Stomach (tissue), 9 donors: ENCODE results near the gene FCAMR. TPM values are rescaled to one million over a fixed set of nuclear protein-coding genes. Genes with fewer than 3 reads are reported as not detected.
A peak's percentile ranks its signal among the peaks of the same experiment; 100 is the strongest.

Source experiments
- DNase-seq, 2 donors: peaks; one replicate each; pipeline versions ENCODE4 v3.0.0 to v3.0.0-alpha.2; 2013 to 2019
- H3K27ac ChIP-seq, 5 donors: fragments of 200-600 bp in 4 of 5; sonication (generic) in 4 of 5; one replicate each; pipeline ENCODE4 v1.5.1; 2013 to 2019; ENCODE audit warnings: mild to moderate bottlenecking in 1 of 5, moderate library complexity in 1 of 5
- H3K27me3 ChIP-seq, 3 donors: fragments of 200-600 bp; sonication (generic); one replicate each; pipeline ENCODE4 v1.5.1; 2017 to 2019; ENCODE audit warnings: mixed run types in 1 of 3
- H3K36me3 ChIP-seq, 4 donors: fragments of 200-600 bp; sonication (generic); 1 replicate in 3 of 4; 2 replicates in 1 of 4; pipeline ENCODE4 v1.5.1; 2016 to 2019
- H3K4me1 ChIP-seq, 4 donors: fragments of 200-600 bp; sonication (generic); one replicate each; pipeline ENCODE4 v1.5.1; 2016 to 2019
- H3K4me3 ChIP-seq, 4 donors: fragments of 200-600 bp; sonication (generic) in 3 of 4; one replicate each; pipeline ENCODE4 v1.5.1; 2016 to 2019; ENCODE audit warnings: mild to moderate bottlenecking in 1 of 4
- H3K9me3 ChIP-seq, 4 donors: fragments of 200-600 bp; sonication (generic); one replicate each; pipeline ENCODE4 v1.5.1; 2016 to 2019
- CTCF ChIP-seq, 7 experiments: fragments of 450-650 bp in 4 of 7; fragments of 200-600 bp in 3 of 7; sonication (generic) in 3 of 7; IDR thresholded peaks; one replicate each; pipeline ENCODE4 v1.5.1; 2016 to 2019; ENCODE audit warnings: antibody characterized with exemption in 7 of 7, control low read depth in 2 of 7, mild to moderate bottlenecking in 1 of 7
- EP300 ChIP-seq: sonication (generic); formaldehyde crosslinking; IDR thresholded peaks from one replicate; pipeline ENCODE4 v1.6.1; 2017; ENCODE audit warnings: antibody characterized with exemption
- POLR2A ChIP-seq, 4 donors: fragments of 450-650 bp; IDR thresholded peaks; one replicate each; pipeline ENCODE4 v1.6.1; 2016; ENCODE audit warnings: antibody characterized with exemption in 4 of 4, control low read depth in 2 of 4, mild to moderate bottlenecking in 1 of 4, moderate library complexity in 1 of 4
- POLR2AphosphoS5 ChIP-seq, 3 donors: sonication (generic); formaldehyde crosslinking; IDR thresholded peaks; one replicate each; pipeline ENCODE4 v1.6.1; 2016; ENCODE audit warnings: antibody characterized with exemption in 3 of 3
- WGBS, 5 donors: extraction: QIAGEN DNeasy Blood & Tissue Kit in 3 of 5; methylation state at CpG; one replicate each; pipeline versions ENCODE4 v1.1.5 to v1.1.7; 2013 to 2018; 5-methylcytosine and 5-hydroxymethylcytosine counted together
- intact Hi-C: fragments of 100-400 bp; cut with DNase I; formaldehyde crosslinking; loops from one replicate; pipeline ENCODE4 v1.15.1; 2023; ENCODE audit warnings: low total_unique reads
- polyA plus RNA-seq, 3 donors: library from polyadenylated mRNA; stranded (reverse); fragments of 200-250 nt; gene quantifications; one replicate each; pipeline ENCODE4 v1.2.3, GENCODE V29; 2013
- total RNA-seq, 5 donors: library from RNA; depleted of rRNA; stranded (reverse); fragments of >200 nt; gene quantifications; one replicate each; pipeline versions ENCODE4 v1.1.0 to v1.2.3, GENCODE V29; 2014 to 2016
- donor health status: healthy with polysubstance abuse.
- donor health status: Bipolar disorder and iron deficiency.
- donor health status: healthy.

The FCAMR gene
- total and polyA plus RNA-seq, 8 donors = 0.30 to 0.58 (median 0.37) TPM; not detected in 5

DNA sequence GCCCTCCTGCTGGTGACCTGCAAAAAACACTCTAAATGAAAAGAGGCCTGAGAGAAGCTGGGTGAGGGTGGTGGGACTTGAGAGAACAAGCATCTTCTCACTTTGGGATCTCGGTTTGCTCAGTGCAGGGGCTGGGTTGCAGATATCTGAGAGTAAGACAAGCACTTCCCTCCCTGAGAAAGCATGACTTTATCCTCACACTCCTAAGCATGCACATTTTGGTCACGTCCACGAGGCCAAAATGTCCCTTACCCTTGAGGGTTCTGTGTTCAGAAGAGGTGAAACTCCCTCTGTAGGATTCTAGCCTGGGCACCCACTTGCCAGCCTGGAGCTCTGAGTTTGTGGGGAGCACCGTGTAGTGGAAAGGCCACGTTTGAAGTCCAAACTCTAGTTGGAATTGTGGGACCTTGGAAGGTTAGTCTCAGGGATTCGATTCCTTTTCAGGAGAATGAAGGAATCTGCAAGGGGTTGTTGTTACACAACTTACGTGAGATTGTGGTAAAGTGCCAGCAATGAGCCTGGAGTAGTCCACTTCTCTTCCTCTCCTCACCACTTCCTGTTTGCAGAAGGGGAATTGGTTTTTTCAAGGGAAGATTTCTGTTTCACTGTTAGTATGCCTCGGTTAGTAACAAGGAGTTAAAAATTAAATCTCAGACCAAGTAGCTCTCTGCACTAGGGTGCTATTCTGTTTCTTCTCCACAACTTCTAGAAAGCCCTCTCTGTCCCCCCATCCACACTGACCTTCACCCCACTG is 3.0 kb downstream of the FCAMR start:
- no peak for TF ChIP-seq CTCF (IDR thresholded peaks at IDR 0.05)
- no peak for TF ChIP-seq POLR2A (IDR thresholded peaks at IDR 0.05)
- TF ChIP-seq POLR2AphosphoS5 (IDR thresholded peaks at IDR 0.05) = no peak
- TF ChIP-seq EP300 = no peak
- peak in 1 of 2 donors; percentile 44 for DNase-seq
- no peaks in the 10 kb centered on the region for H3K36me3 ChIP-seq
- H3K9me3 ChIP-seq = no peaks in the 10 kb centered on the region
- intact Hi-C loops = no loop called here
- WGBS, 5 donors = 46 to 60% (median 50%) methylated on average over 8 of the region's 8 CpGs
- H3K27me3 ChIP-seq = peaks cover 0 to 15% (median 0%) of the 10 kb centered on the region in 3 donors
- peaks cover 4 to 31% (median 10%) of the 10 kb centered on the region in 4 donors for H3K4me1 ChIP-seq
- no peak overlapping the region for H3K4me3 ChIP-seq
- no peak overlapping the region for H3K27ac ChIP-seq

DNA sequence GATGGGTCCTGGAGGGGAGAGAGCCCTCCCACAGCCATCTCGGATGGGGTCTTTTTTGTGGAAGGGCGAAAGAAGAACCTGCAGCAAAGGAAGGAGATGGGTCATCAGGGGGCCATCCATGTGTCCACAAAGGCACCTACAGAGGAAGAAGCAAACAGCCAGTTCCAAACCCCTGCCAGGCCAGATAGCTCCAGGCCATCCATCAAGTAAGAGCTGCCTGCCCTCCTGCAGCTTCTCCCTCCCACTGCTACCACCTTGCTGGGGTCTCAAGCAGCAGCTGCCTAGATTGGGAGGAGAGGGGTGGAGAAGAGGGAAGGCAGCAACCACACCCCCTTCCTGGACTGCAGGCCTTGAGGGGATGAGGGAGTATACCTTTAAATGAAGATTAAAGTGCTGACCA is 4.5 kb downstream of the FCAMR start:
- H3K9me3 ChIP-seq = no peaks in the 10 kb centered on the region
- no peak for TF ChIP-seq CTCF (IDR thresholded peaks at IDR 0.05)
- no peak for TF ChIP-seq EP300
- TF ChIP-seq POLR2AphosphoS5 (IDR thresholded peaks at IDR 0.05) = no peak
- no peak for TF ChIP-seq POLR2A (IDR thresholded peaks at IDR 0.05)
- intact Hi-C loops = no loop called here
- peaks cover 4 to 31% (median 10%) of the 10 kb centered on the region in 4 donors for H3K4me1 ChIP-seq
- WGBS, 5 donors = 85 to 97% (median 94%) methylated on average over 2 of the region's 2 CpGs
- H3K4me3 ChIP-seq = no peak overlapping the region
- no peaks in the 10 kb centered on the region for H3K36me3 ChIP-seq
- no peak for DNase-seq
- no peak overlapping the region for H3K27ac ChIP-seq
- H3K27me3 ChIP-seq = peaks cover 0 to 15% (median 0%) of the 10 kb centered on the region in 3 donors

- Histone ChIP-seq H3K36me3 (no peaks in the 10 kb centered on the region), H3K27ac (no peak overlapping the region), H3K4me1 (peaks cover 3 to 18% (median 7%) of the 10 kb centered on the region in 4 donors), H3K9me3 (no peaks in the 10 kb centered on the region), H3K27me3 (no peaks in the 10 kb centered on the region), H3K4me3 (no peak overlapping the region)
- TF ChIP-seq CTCF (IDR thresholded peaks at IDR 0.05) (no peak), POLR2A (IDR thresholded peaks at IDR 0.05) (no peak), EP300 (no peak), POLR2AphosphoS5 (IDR thresholded peaks at IDR 0.05) (no peak)
- intact Hi-C loops = no loop called here
- no peak for DNase-seq
- 82 to 90% (median 88%) methylated on average over 1 of the region's 1 CpG for WGBS, 5 donors
Observed at GRCh38 chr1:206963740-206964139, 6.5 kb downstream of the FCAMR start.

DNA sequence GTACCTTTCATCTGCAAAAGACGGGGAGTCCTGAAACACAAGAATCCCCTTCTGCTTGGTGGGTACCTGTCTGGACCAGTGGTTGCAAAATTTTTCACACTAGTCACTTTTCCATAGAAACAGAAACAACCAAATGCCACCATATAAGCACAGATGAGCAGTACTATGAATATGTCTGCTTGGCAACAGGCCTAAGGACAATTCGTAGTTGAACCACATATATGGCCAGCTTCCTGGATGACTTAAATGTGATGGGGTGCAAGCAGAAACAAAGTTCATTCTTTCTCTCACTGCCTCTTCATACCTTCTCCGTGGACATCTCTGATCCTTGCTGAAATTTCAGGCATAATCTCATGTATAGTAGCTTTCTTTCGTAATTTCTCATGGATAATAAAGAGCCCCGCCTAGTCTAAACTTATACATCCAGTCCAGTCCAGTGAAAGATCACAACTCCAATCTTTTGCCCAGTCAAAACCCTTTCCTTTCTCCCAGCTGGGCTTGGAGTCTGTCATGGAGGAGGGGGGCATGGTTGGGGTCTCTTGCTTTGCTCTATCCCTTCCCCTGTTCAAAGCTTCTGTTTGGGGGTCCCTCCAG is 7.0 kb downstream of the FCAMR start:
- no peak for DNase-seq
- intact Hi-C loops = no loop called here
- peaks cover 0 to 13% (median 5%) of the 10 kb centered on the region in 4 donors for H3K4me1 ChIP-seq
- H3K27ac ChIP-seq = no peak overlapping the region
- no peaks in the 10 kb centered on the region for H3K9me3 ChIP-seq
- 84 to 92% (median 88%) methylated on average over 5 of the region's 5 CpGs for WGBS, 5 donors
- no peak overlapping the region for H3K4me3 ChIP-seq
- H3K36me3 ChIP-seq = no peaks in the 10 kb centered on the region
- TF ChIP-seq POLR2AphosphoS5 (IDR thresholded peaks at IDR 0.05) (no peak), EP300 (no peak), CTCF (IDR thresholded peaks at IDR 0.05) (no peak), POLR2A (IDR thresholded peaks at IDR 0.05) (no peak)
- H3K27me3 ChIP-seq = no peaks in the 10 kb centered on the region
